K562 (cell line): ENCODE measurements around the gene POT1. TPM values are rescaled to one million over a fixed set of nuclear protein-coding genes. Genes with fewer than 3 reads are reported as not detected.

ENCODE experiments used
- EP400 ChIP-seq: fragments of 450-650 bp; IDR thresholded peaks from 2 replicates; pipeline ENCODE4 v1.6.1; 2017; ENCODE audit warnings: antibody characterized with exemption, mild to moderate bottlenecking, moderate library complexity
- JUND ChIP-seq, 2 experiments: IDR thresholded peaks; 2 replicates in 1 of 2; 3 replicates in 1 of 2; pipeline ENCODE4 v1.6.1; 2011; ENCODE audit warnings: borderline replicate concordance in 2 of 2, low read depth in 2 of 2, low read length in 2 of 2, improper control_type of control experiment in 1 of 2, missing biosample characterization in 1 of 2, missing genetic modification characterization in 1 of 2, missing genetic modification reagents in 1 of 2
- TAF15 ChIP-seq: fragments of 200-400 bp; formaldehyde crosslinking; IDR thresholded peaks from 2 replicates; pipeline ENCODE4 v1.6.1; 2017; ENCODE audit warnings: mild to moderate bottlenecking, low read depth, low read length, moderate library complexity
- TCFL5 ChIP-seq: fragments of 250-450 bp; sonication (Bioruptor Pico); conservative IDR thresholded peaks from 2 replicates; pipeline ENCODE4 v1.6.1; 2021; ENCODE audit warnings: mild to moderate bottlenecking, moderate library complexity, matching md5 sums
- ZKSCAN8 ChIP-seq: fragments of 200-800 bp; sonication (Bioruptor generic); IDR thresholded peaks from 2 replicates; pipeline ENCODE4 v1.6.1; 2016; ENCODE audit warnings: missing genetic modification characterization, missing compliant biosample characterization
- ZNF12 ChIP-seq: sonication (generic); formaldehyde crosslinking; IDR thresholded peaks from 2 replicates; pipeline ENCODE4 v1.4.0; 2020; ENCODE audit warnings: mild to moderate bottlenecking, missing genetic modification reagents
- ZNF124 ChIP-seq: sonication (generic); formaldehyde crosslinking; IDR thresholded peaks from 2 replicates; pipeline ENCODE4 v1.8.1; 2022; ENCODE audit warnings: missing genetic modification reagents
- ZNF232 ChIP-seq: sonication (generic); formaldehyde crosslinking; IDR thresholded peaks from 2 replicates; pipeline ENCODE4 v1.8.0; 2022; ENCODE audit warnings: mild to moderate bottlenecking, missing genetic modification reagents
- ZNF586 ChIP-seq: fragments of 450-650 bp; formaldehyde crosslinking; conservative IDR thresholded peaks from 2 replicates; pipeline ENCODE4 v1.4.0; 2020; ENCODE audit warnings: mild to moderate bottlenecking, moderate library complexity
- polyA plus RNA-seq, 8 experiments: library from polyadenylated mRNA; depleted of rRNA in 4 of 8; stranded (reverse) in 5 of 8; unstranded in 3 of 8; fragments of >200 nt; fragmentation: Nextera tagmentation in 2 of 8; fragmentation: Illumina TruSeq in 1 of 8; extraction: Ambion mirVana in 2 of 8; extraction: Trizol in 1 of 8; gene quantifications; 2 replicates each; pipeline versions ENCODE4 v1.2.1 to v1.2.3, GENCODE V29; 2011 to 2014; ENCODE audit warnings: inconsistent platforms in 1 of 8, missing spikeins in 1 of 8
- total RNA-seq, 7 experiments: library from RNA; depleted of rRNA in 6 of 7; stranded (reverse); fragments of >200 nt in 6 of 7; fragmentation: Illumina TruSeq in 2 of 7; extraction: Trizol in 2 of 7; gene quantifications; 2 replicates each; pipeline versions ENCODE4 v1.2.1 to v1.2.3, GENCODE V29; 2011 to 2021; ENCODE audit warnings: low replicate concordance in 1 of 7
- TF ChIP-seq, protein P1 (sequence below): fragments of 200-800 bp; sonication (Bioruptor generic); IDR thresholded peaks from 2 replicates; pipeline ENCODE4 v1.6.1; 2017; ENCODE audit warnings: missing genetic modification characterization, missing compliant biosample characterization
- TF ChIP-seq, protein P2 (sequence below): sonication (generic); formaldehyde crosslinking; IDR thresholded peaks from 2 replicates; pipeline ENCODE4 v1.8.0; 2022; ENCODE audit warnings: mild to moderate bottlenecking, missing genetic modification reagents
- TF ChIP-seq, protein P3 (sequence below), 2 experiments: fragments of 450-650 bp; conservative IDR thresholded peaks; 2 replicates each; pipeline ENCODE4 v1.6.1; 2017; ENCODE audit warnings: mild to moderate bottlenecking in 2 of 2, moderate library complexity in 2 of 2

POT1 gene
- total and polyA plus RNA-seq, 9 of the 15 experiments (the other 6 are each of a cell fraction or from before 2014, with no cell fraction given): 37.9 to 140 (median 63.6) TPM

DNA sequence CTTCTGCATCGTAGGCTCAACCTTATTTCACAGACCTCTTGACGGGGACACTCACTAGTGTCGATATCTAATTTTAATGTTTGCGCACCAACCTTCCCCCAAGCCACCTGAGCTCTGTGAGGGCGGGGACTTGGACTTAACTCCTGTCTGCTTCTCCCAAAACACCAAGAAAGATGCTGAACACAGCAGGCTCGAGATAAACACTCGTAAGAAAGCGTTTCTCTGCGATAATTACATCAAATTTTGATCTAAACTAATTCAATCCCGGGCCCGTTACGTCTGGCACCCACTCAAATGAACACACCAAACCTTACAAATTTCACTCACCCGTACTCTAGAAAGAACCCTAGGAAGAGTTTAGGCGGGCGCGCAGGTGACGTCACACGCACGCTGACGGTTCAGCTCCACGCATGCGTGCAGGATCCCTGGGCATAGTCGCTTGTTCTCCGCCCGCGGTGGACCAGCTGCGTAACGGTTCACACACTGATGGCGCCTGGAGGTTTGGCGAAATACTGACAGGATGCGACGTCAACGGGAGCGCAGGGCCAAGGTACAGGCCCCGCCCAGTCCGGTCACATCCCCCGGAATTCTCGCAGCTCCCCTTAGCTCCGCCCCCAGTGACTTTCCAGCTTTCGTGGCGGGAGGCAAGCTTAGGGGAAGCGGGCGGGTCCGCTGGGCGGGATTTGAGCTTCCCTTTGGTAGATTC is at the start of gene POT1 (continued):
- TF ChIP-seq, protein P1, sequence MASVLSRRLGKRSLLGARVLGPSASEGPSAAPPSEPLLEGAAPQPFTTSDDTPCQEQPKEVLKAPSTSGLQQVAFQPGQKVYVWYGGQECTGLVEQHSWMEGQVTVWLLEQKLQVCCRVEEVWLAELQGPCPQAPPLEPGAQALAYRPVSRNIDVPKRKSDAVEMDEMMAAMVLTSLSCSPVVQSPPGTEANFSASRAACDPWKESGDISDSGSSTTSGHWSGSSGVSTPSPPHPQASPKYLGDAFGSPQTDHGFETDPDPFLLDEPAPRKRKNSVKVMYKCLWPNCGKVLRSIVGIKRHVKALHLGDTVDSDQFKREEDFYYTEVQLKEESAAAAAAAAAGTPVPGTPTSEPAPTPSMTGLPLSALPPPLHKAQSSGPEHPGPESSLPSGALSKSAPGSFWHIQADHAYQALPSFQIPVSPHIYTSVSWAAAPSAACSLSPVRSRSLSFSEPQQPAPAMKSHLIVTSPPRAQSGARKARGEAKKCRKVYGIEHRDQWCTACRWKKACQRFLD: no peak
- TF ChIP-seq, protein P2, sequence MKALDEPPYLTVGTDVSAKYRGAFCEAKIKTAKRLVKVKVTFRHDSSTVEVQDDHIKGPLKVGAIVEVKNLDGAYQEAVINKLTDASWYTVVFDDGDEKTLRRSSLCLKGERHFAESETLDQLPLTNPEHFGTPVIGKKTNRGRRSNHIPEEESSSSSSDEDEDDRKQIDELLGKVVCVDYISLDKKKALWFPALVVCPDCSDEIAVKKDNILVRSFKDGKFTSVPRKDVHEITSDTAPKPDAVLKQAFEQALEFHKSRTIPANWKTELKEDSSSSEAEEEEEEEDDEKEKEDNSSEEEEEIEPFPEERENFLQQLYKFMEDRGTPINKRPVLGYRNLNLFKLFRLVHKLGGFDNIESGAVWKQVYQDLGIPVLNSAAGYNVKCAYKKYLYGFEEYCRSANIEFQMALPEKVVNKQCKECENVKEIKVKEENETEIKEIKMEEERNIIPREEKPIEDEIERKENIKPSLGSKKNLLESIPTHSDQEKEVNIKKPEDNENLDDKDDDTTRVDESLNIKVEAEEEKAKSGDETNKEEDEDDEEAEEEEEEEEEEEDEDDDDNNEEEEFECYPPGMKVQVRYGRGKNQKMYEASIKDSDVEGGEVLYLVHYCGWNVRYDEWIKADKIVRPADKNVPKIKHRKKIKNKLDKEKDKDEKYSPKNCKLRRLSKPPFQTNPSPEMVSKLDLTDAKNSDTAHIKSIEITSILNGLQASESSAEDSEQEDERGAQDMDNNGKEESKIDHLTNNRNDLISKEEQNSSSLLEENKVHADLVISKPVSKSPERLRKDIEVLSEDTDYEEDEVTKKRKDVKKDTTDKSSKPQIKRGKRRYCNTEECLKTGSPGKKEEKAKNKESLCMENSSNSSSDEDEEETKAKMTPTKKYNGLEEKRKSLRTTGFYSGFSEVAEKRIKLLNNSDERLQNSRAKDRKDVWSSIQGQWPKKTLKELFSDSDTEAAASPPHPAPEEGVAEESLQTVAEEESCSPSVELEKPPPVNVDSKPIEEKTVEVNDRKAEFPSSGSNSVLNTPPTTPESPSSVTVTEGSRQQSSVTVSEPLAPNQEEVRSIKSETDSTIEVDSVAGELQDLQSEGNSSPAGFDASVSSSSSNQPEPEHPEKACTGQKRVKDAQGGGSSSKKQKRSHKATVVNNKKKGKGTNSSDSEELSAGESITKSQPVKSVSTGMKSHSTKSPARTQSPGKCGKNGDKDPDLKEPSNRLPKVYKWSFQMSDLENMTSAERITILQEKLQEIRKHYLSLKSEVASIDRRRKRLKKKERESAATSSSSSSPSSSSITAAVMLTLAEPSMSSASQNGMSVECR (CRISPR knock-in tag): no peak
- TF ChIP-seq ZKSCAN8 (CRISPR knock-in tag) (no peak), ZNF586 (CRISPR knock-in tag) (no peak), TCFL5 (CRISPR knock-in tag) (no peak), EP400 (peak; percentile 89), ZNF232 (no peak), ZNF124 (CRISPR knock-in tag) (no peak), ZNF12 (CRISPR knock-in tag) (no peak), TAF15 (no peak), JUND (IDR thresholded peaks at IDR 0.05; ENCODE audit: borderline replicate concordance, low read depth, low read length) (peak; percentile 89), JUND (tag; IDR thresholded peaks at IDR 0.05; ENCODE audit: borderline replicate concordance, low read depth, low read length) (peak; percentile 92)
- TF ChIP-seq, protein P3, sequence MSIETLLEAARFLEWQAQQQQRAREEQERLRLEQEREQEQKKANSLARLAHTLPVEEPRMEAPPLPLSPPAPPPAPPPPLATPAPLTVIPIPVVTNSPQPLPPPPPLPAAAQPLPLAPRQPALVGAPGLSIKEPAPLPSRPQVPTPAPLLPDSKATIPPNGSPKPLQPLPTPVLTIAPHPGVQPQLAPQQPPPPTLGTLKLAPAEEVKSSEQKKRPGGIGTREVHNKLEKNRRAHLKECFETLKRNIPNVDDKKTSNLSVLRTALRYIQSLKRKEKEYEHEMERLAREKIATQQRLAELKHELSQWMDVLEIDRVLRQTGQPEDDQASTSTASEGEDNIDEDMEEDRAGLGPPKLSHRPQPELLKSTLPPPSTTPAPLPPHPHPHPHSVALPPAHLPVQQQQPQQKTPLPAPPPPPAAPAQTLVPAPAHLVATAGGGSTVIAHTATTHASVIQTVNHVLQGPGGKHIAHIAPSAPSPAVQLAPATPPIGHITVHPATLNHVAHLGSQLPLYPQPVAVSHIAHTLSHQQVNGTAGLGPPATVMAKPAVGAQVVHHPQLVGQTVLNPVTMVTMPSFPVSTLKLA (conservative IDR thresholded peaks at IDR 0.05): peak; percentile 86 to 93
